ENCODE results near the gene INSM2. TPM values are rescaled to one million over a fixed set of nuclear protein-coding genes. Genes with fewer than 3 reads are reported as not detected.

INSM2 gene
- total RNA-seq, 1 donor from 2014 or later, result not detected

GRCh38 chr14:35556548-35556947 lies 22.6 kb downstream of the INSM2 start:
- intact Hi-C loops (cut with micrococcal nuclease), result no loop called here
- Mint-ChIP-seq H3K4me1 (no peaks in the 10 kb centered on the region), H3K4me3 (no peak overlapping the region), H3K27ac (no peak overlapping the region), H3K27me3 (no peaks in the 10 kb centered on the region), H3K9me3 (no peaks in the 10 kb centered on the region), H3K36me3 (ENCODE audit: low read depth) (peaks cover 3% of the 10 kb centered on the region)
- ATAC-seq (ENCODE audit: low read depth), result no peak
- TF ChIP-seq CTCF (IDR thresholded peaks at IDR 0.05), result no peak
- DNase-seq, result no peak
- ChIA-PET POLR2A (no interaction called here), CTCF (no interaction called here)

- no peaks in the 10 kb centered on the region for H3K9me3 Mint-ChIP-seq
- no peak overlapping the region for H3K27ac Mint-ChIP-seq
- no peaks in the 10 kb centered on the region for H3K27me3 Mint-ChIP-seq
- H3K4me1 Mint-ChIP-seq, result no peaks in the 10 kb centered on the region
- H3K36me3 Mint-ChIP-seq (ENCODE audit: low read depth), result peaks cover 3% of the 10 kb centered on the region
- H3K4me3 Mint-ChIP-seq, result no peak overlapping the region
- no peak for TF ChIP-seq CTCF (IDR thresholded peaks at IDR 0.05)
- intact Hi-C loops (cut with micrococcal nuclease), result no loop called here
- ATAC-seq (ENCODE audit: low read depth), result no peak
- ChIA-PET CTCF (no interaction called here), POLR2A (no interaction called here)
- DNase-seq, result no peak
Measured at GRCh38 chr14:35557221-35557747, 23.3 kb downstream of the INSM2 start.

- TF ChIP-seq CTCF (IDR thresholded peaks at IDR 0.05), result no peak
- no peak for DNase-seq
- ATAC-seq (ENCODE audit: low read depth), result no peak
- ChIA-PET CTCF (no interaction called here), POLR2A (interaction anchor here (0.5 kb wide), 1 partner anchor 52 kb away, joined by 3 read pairs; no protein-coding TSS in a partner anchor)
- intact Hi-C loops (cut with micrococcal nuclease), result no loop called here
- Mint-ChIP-seq H3K4me3 (no peak overlapping the region), H3K27ac (no peak overlapping the region), H3K9me3 (no peaks in the 10 kb centered on the region), H3K36me3 (ENCODE audit: low read depth) (peaks cover 8% of the 10 kb centered on the region), H3K4me1 (no peaks in the 10 kb centered on the region), H3K27me3 (no peaks in the 10 kb centered on the region)
Measured at GRCh38 chr14:35558680-35559079, 24.7 kb downstream of the INSM2 start.

- Mint-ChIP-seq H3K4me1 (no peaks in the 10 kb centered on the region), H3K4me3 (no peak overlapping the region), H3K27me3 (no peaks in the 10 kb centered on the region), H3K9me3 (no peaks in the 10 kb centered on the region), H3K36me3 (ENCODE audit: low read depth) (peaks cover 28% of the 10 kb centered on the region), H3K27ac (no peak overlapping the region)
- CTCF ChIA-PET, result no interaction called here
- ATAC-seq (ENCODE audit: low read depth) (no peak), DNase-seq (no peak)
- POLR2A ChIA-PET, result no interaction called here
- intact Hi-C loops (cut with micrococcal nuclease), result no loop called here
- TF ChIP-seq CTCF (IDR thresholded peaks at IDR 0.05), result no peak
Measured at GRCh38 chr14:35565871-35566464, 32.0 kb downstream of the INSM2 start.

GRCh38 chr14:35571598-35571997 lies 37.6 kb downstream of the INSM2 start:
- CTCF ChIA-PET, result no interaction called here
- intact Hi-C loops (cut with micrococcal nuclease), result no loop called here

More at GRCh38 chr14:35571598-35571997, 37.6 kb downstream of the INSM2 start:
- peaks cover 34% of the 10 kb centered on the region for H3K36me3 Mint-ChIP-seq (ENCODE audit: low read depth)
- ATAC-seq (ENCODE audit: low read depth) (no peak), DNase-seq (no peak)
- H3K27ac Mint-ChIP-seq, result no peak overlapping the region
- H3K4me3 Mint-ChIP-seq, result no peak overlapping the region
- TF ChIP-seq CTCF (IDR thresholded peaks at IDR 0.05), result no peak
- no peaks in the 10 kb centered on the region for H3K27me3 Mint-ChIP-seq
- no peaks in the 10 kb centered on the region for H3K9me3 Mint-ChIP-seq
- no peaks in the 10 kb centered on the region for H3K4me1 Mint-ChIP-seq
- POLR2A ChIA-PET, result no interaction called here

Data from activated B cell treated with CpG ODN at 0.5 μM for 24 hours (primary cell).